HG03460 (cell line): ENCODE data around the gene SLC2A9.
"Not testable (repeated sequence)": the region's sequence is repeated elsewhere in the genome, so short reads cannot be mapped to it uniquely, and the experiment has no call there.

Experiments used
- ATAC-seq: cut with Tn5 transposase; IDR thresholded peaks from one replicate; pipeline ENCODE4 v1.9.1; 2021; ENCODE audit not compliant: unreplicated experiment

Gene SLC2A9

DNA sequence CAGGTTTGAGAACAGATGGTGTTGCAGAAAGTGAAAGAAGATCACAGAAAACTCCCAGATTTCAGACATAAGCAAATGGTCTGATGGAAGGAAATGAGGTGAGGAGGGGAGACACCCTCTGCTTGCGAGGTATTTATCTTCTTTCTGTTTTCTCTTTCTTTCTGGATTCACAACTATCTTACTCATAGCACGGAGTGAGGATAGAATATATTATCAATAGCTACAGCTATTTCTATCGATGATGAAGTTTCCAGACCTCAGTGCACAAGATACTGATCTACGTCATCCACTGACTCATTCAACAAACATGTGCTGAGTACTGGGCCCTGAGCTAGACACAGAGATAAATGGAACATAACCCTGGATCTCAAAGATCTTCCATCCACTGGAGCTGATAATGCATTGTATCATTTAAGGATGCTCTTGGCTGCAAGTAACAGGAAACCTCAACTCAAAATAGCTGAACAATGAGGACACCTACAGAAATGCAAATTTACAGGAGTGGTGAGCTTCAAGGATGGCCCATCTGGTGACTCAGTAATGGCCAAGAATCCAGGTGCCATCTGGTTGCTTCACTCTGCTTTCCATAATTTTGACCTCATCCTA lies 21.2 kb downstream of the SLC2A9 start:
- ATAC-seq, result peak; percentile 44

DNA sequence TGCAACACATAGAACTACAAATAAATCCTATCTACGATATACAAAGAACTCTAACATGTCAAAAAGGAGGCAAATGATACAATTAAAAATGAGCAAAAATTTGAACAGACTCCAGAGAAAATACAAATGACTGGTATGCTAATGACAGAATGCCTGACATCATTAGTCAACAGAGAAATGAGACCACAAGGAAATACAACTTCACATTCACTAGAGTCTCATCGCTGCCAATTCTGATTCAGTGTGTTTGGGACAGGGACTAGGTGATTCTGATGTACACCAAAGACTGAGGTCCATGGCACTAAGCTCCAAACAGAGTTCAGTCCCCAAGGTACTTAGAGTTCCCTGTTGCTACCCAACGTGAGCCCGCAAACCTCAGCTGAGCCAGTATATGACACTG lies 23.4 kb downstream of the SLC2A9 start:
- no peak for ATAC-seq

- ATAC-seq, result no peak
Observed at GRCh38 chr4:9996319-9997110, 24.8 kb downstream of the SLC2A9 start.

DNA sequence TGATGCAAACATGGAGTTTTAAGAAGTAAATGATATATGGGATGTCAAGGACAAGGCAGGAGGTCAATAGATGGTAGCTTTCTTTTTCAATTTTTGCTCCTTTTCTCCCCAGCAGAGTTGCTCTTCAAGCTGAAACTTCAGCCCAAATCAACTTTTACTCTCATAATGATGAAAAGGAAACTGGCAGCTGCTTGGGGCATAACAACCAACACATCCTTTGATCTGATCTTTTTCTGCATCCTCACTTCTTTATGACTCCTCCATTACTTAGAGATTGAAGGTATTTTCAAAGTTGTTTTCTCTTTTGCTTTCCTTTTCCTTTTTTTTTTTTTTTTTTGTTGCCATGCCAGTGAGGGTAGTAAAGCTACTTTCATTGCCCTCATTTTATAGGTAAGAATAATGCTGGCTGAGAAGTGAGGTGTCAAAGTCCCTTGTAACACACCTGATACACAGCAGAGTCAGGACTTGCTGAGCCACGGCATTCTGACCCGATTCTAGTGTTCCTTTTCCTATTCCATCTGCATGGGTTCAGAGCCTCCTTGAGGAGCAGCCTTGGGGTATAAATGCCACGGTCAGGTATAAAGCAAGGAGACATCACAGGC lies 26.9 kb downstream of the SLC2A9 start:
- ATAC-seq, result peak; percentile 73

GRCh38 chr4:9989918-9990635 lies 31.2 kb downstream of the SLC2A9 start:
- ATAC-seq, result no peak

- ATAC-seq, result no peak
Observed at GRCh38 chr4:9988933-9989332, 32.4 kb downstream of the SLC2A9 start.

GRCh38 chr4:9988363-9988749 lies 32.9 kb downstream of the SLC2A9 start:
- no peak for ATAC-seq

- ATAC-seq, result peak; percentile 59
Observed at GRCh38 chr4:9987749-9988362, 33.4 kb downstream of the SLC2A9 start.

DNA sequence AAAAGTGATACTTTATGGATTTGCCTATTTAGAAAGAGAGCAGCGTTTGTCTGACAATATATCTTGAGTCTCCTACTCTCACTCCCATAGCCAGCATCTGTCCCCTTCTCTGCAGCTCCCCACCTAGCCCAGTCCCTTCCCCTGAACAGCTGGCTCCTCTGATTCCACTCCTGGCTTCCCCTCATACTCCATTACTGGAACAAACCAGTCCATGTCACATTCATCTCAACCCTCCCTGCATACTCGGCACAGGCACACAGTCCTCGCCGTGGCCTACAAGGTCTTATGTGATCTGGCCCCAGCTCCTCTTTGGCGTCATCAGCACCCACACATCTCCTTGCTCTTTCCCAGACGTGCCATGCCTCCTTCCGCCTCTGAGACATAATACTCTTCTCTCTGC lies 36.7 kb downstream of the SLC2A9 start:
- no peak for ATAC-seq

DNA sequence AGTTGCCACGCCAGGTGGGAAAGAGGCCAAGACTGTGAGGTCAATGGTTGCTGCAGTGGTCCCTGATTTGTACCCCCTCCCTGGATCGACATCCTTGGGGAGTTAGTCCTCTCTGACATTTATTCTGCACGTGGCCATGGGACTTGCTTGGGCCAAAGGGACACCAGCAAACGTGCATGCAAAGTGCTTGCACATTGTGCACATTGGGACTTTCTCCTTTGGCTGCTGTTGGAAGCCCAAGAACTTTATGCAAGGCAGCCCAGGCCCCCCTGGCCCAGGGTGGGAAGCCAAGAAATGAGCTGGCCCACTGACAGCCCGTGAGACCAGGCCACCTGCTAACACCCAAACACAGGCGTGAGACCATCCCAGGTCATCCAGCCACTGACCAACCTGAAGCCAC lies 38.1 kb downstream of the SLC2A9 start:
- no peak for ATAC-seq

GRCh38 chr4:9981899-9982298 lies 39.4 kb downstream of the SLC2A9 start:
- not testable (repeated sequence) for ATAC-seq

DNA sequence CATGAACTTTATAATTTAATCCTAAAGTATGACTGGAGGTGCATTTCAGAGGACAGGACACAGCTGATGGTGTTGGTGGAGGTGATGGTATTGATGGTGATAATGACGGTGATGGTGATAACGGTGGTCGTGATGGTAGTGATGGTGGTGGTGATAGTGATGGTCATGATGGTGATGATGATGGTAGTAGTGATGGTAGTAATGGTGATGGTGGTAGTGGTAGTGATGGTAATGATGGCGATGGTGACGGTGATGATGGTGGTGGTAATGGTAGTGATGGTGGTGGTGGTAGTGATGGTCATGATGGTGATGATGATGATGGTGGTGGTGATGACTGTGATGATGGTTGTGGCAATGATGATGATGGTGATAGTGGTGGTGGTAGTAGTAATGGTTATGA lies 40.4 kb downstream of the SLC2A9 start:
- no peak for ATAC-seq

GRCh38 chr4:9979101-9979701 lies 42.1 kb downstream of the SLC2A9 start:
- ATAC-seq, result no peak

GRCh38 chr4:9977518-9978031 lies 43.7 kb downstream of the SLC2A9 start:
- ATAC-seq, result no peak

DNA sequence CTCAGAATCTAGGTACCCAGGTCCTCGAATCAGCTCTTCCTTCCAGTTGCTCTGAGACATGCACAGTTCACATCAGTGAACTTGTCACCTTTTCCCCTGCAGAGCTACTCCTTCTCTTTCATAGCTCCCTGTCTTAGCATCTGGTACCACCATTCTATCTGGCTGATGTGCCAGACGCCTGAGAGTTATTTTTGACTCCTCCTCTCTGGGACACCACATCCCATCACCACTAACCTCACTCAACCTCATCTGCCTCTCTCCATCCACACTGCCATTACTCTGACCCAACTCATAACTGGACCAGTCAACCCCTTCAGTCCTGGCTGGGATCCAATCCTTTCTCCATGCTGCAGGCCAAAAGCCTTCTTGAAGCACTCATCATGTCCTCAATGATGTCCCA lies 44.5 kb downstream of the SLC2A9 start:
- ATAC-seq, result no peak

GRCh38 chr4:9976293-9976692 lies 45.0 kb downstream of the SLC2A9 start:
- ATAC-seq, result no peak

DNA sequence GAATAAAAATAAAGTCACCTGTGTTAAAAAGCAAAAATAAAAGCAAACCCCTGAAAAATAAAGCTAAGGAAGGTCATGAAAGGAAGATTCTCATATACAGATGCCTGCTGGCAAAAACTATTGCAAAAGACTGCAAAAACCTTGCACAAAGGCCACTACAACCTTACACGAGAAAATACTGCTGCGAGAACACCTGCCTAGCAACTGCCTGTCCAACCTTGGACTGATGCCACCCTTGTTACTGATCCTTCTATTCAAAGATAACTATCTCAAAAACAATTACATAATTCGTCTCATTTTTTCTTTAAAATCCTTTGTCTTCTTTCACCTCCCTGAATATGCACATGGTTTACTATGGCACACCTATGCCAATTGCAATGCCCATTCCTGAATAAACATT lies 49.6 kb downstream of the SLC2A9 start:
- ATAC-seq, result no peak

DNA sequence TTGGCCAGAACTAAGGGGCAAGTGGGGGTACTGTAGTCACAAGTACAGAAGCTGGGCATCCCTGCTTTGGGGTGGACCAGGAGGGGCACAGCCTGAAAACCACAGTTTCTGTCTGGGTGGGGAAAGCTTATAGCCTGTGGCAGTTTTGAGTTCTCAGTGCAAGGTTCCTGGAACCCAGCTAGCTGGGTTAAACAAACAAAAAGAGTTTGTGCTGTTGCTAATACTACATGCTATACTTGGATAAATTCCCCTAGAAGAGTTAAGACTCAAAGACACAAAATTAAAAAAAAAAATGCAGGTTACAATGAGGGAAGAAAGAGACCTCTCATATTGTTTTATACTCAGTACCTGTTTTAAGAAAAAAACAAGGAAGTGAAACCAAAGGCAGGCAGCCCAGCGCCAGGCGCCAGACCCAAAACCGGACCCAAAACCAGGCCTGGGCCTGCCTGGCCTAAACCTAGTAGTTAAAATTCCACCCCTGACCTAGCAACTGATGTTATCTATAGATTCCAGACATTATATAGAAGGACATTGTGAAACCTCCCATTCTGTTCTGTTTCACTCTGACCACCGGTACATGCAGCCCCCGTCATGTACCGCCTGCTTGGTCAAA lies 50.8 kb downstream of the SLC2A9 start:
- peak; percentile 77 for ATAC-seq

DNA sequence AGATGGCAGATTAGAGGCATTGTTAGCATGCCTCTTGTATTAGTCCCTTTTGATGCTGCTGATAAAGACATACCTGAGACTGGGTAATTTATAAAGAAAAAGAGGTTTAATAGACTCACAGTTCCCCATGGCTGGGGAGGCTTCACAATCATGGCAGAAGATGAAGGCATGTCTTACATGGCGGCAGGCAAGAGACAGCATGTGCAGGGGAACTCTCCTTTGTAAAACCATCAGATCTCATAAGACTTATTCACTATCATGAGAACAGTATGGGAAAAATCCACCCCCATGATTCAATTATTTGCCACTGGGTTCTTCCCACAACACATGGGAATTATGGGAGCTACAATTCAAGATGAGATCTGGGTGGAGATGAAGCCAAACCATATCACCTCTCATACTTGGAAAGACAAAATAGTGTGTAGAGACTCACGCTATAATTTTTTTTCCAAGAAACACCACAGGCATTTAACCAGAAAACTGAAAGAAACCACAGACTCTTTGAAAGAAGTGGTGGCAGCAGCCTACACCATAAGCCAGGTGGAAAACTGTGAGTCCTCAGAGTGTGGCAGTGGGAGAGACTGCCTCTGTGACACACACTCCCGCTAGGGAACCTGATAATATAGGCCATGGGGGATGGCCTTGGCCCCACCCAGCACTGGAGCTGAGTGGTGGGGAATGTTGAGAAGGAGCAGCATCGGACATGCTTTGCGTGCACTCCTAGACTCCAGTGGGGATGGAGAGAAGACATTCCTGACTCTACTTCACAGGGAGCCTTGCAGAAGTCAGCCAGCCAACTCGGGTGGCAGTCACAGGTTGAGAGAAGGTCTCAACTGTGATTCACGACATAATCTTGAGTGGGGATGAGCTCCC lies 51.5 kb downstream of the SLC2A9 start:
- ATAC-seq, result no peak
